Measurements from ENCODE around the gene NDUFS2. TPM values are rescaled to one million over a fixed set of nuclear protein-coding genes. Genes with fewer than 3 reads are reported as not detected.

Gene NDUFS2
- total RNA-seq, 1 experiment from 2014 or later, result 175 TPM

DNA sequence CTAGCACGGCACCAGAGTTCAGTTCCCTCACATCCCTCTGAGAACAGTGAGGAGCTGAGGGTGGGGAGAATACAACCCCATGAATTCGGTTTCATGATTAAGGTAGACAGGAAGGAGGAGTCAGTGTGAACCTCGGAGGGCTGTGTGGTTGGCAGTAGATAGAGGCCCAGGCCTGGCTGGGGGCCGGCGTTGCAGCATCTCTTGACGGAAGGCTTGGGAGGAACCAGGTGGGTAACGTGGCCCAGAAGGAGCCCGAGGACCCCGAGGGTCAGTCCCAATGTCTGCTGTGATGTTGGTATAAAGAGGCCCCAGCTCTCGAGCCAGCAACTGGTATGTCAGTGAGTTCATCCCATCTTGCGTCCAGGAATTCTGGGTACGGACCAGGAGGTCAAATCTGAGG is 30.5 kb upstream of the NDUFS2 start:
- no peak for DNase-seq (ENCODE audit: extremely low read depth, low read depth)

- DNase-seq (ENCODE audit: extremely low read depth, low read depth), result no peak
Observed at GRCh38 chr1:161172349-161172748, 29.8 kb upstream of the NDUFS2 start.

DNA sequence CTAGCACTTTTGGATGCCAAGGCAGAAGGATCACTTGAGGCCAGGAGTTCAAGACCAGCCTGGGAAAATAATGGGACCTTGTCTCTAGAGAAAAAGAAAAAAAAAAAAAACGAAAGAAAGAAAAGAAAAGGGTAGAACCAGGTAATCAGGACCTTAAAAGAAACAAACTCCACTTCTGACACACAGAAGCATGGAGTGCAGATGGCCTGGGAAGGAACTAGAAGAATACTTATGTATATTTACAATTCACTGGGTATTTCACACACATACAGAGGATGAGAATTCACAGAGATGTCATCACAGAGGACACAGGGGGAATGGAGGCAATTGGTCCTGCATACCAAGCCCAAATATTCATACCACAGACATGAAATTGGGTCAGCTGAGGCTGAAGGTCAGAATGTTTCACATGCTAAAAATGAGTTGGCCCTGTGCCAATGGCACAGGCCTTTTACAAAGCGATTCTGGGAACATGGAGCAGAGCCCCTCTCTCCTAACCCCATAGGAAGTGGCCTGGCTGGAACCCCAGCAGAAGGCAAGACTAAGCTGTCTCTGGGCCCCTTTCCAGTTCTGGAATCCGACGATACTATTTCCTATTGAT is 29.3 kb upstream of the NDUFS2 start:
- DNase-seq (ENCODE audit: extremely low read depth, low read depth), result no peak

GRCh38 chr1:161173711-161174110 is 28.5 kb upstream of the NDUFS2 start:
- no peak for DNase-seq (ENCODE audit: extremely low read depth, low read depth)

DNA sequence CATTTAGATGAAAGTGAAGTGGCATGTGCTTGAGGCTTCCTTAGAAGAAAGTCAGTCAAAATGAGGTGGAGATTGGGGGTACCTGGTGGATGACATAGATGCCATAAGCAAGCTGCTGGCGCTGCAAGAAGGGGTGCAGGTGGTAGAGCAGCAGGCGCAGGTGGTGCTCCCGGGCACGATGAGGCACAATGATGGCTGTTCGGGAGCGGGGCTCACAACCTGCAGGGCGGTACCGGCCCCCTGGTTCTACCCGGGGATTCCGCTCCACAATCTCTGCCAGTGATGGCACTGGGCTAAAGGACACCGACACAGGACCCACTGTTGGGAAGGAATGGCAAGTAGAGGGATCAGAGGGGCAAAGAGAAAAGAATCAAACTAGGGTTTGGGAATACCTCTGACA is 27.3 kb upstream of the NDUFS2 start:
- no peak for DNase-seq (ENCODE audit: extremely low read depth, low read depth)

GRCh38 chr1:161175771-161176453 is 26.3 kb upstream of the NDUFS2 start:
- DNase-seq (ENCODE audit: extremely low read depth, low read depth), result no peak

DNA sequence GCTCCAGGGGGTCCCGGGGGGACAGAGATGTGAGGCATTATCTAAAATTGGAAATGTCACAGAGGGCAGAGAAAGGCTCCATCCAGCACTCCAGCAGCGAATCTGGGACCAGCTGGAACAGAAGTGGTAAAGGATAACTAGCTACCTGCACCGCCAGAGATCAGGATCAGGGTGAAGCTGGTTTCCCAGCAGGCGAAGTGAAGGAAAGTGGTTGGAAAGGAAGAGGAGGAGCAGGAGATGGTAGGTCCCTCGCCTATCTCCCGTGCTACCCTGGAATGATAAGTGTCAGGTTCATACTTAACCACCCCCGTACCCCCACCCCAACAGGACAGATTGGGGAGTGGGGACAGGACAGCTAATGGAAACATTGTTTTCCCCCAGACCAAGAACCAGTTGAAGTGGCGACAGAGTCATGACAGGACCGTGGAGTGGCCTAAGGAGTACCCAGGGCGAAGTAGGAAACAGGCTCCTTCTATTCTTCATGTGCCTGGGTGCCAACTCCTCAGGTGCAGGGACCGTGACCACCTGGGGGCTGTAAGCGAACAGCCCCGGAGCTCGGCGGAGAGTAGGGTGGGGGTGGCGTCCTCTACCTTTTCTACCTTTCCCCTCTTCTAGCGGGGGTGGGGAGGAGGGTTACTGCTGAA is 25.6 kb upstream of the NDUFS2 start:
- no peak for DNase-seq (ENCODE audit: extremely low read depth, low read depth)

DNA sequence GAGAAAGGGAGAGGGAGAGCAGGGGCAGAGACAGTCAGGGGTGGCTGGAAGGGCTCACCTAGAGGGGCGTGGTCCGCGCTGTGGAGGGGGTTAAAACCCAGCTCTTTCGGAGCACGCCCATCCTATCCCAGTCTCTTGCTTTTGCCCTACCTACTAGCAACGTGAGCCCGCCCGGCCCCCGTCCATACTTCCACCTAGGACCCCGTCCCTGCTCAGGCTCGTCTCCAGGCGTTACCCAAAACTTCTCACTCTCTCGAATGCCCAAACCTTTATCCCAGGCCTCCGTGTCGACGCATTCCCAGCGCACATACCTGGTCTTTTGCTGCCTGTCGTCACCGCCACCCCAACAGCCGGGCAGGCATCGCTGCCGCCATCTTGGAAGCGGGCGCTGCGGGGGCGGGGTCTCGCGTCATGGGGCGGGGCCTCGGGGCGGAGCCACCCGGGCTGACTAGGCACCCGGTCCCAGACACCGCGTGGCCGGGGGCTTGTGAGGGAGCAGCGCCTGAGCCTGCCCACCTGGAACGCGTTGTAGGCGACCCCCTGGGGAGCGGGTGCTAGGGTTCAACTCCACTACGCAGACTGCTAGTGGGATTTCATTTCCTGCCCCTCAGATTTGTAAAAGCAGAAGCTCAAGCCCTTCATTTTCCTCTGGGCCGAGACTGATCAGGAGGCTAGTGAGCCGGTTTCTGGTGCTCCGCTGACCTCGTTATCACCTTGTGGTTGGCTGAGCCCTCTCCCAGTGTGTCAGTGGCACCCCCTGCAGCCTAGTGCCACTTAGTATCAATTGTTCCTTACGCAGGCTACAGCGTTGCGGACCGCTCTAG is 24.8 kb upstream of the NDUFS2 start, which contains the start of gene B4GALT3:
Gene B4GALT3, minus strand, starts transcription at position 396 of the 824 bp plus-strand sequence. CDS start 1,447 bp downstream, outside the sequence.
- DNase-seq (ENCODE audit: extremely low read depth, low read depth), result peak; percentile 80

DNA sequence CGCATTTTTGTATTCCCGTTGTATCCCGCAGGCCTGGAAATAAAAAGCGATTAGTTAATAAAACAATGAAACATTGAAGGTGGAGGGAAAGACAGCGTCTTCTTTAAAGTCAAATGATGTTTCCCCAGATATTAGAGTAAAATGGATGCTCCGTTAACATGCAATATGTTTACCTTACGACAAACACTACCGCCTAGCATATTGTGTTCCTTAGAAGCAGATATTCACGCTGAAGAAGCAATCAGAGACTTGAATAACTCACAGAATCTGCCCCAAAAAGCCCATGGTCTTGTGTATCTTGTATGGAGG is 24.3 kb upstream of the NDUFS2 start:
- DNase-seq (ENCODE audit: extremely low read depth, low read depth), result no peak

DNA sequence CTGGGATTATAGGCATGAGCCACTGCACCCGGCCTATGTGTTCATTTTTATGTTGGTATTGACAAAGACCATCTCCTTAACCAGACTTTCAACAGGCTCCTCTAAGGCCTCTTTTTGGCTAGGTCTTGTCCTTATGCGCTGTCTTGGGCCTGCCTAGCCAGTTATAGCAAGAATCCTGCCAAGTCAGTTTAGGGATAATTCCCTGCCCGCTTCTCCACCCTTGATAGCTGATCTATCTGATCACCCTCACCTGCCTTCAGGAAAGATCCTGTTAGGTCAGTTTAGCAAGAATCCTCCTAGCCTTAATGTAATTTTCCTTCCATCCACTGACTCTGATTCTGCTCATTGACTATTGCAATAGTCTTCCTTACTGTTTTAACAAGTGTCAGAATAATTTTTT is 22.5 kb upstream of the NDUFS2 start:
- no peak for DNase-seq (ENCODE audit: extremely low read depth, low read depth)

GRCh38 chr1:161180639-161181038 is 21.5 kb upstream of the NDUFS2 start:
- no peak for DNase-seq (ENCODE audit: extremely low read depth, low read depth)

GRCh38 chr1:161182214-161182613 is 20.0 kb upstream of the NDUFS2 start:
- no peak for DNase-seq (ENCODE audit: extremely low read depth, low read depth)

- DNase-seq (ENCODE audit: extremely low read depth, low read depth), result no peak
Observed at GRCh38 chr1:161185282-161185682, 16.9 kb upstream of the NDUFS2 start.

DNA sequence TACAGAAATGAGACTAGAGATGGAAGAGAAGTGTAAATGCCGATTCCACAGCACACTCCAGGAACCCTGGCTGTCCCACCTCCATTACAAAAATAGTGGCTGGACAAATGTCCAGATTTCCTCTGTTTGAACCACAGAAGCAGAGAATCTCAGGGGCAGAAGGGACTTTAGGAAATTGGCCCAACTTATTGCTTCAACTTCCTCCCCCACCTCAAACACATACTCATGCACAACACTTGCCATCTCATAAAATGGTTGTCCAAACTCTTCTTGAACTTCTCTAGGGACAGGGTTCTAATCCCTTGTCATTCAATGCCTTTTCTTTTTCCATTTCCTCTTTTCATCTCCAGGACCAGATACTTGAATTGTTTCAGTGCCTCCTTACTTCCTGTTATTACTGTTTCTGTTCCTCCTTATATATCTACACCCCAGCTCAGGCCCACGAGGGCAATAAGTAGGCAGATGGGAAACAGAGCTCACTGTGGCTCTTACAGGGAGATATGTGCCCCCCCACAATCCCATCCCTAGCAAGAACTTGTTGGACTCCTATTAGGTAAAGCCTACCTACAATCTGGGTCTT is 16.3 kb upstream of the NDUFS2 start:
- no peak for DNase-seq (ENCODE audit: extremely low read depth, low read depth)

- no peak for DNase-seq (ENCODE audit: extremely low read depth, low read depth)
Observed at GRCh38 chr1:161187311-161187710, 14.9 kb upstream of the NDUFS2 start.

DNA sequence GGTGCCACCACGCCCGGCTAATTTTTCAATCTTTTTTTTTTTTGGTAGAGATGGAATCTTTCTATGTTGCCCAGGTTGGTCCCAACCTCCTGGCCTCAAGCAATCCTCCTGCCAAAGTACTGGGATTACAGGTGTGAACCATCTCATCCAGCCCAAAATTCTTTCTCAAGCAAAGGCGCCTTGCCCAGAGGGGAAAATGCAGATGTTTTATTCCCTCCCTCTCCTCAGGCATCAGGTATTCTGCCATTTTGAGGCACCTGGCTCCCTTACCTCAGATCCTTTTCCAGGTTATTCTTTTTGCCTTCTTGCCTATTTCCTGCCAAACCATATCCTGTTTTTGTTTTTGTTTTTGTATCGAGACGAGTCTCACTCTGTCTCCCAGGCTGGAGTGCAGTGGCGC is 13.8 kb upstream of the NDUFS2 start:
- no peak for DNase-seq (ENCODE audit: extremely low read depth, low read depth)

DNA sequence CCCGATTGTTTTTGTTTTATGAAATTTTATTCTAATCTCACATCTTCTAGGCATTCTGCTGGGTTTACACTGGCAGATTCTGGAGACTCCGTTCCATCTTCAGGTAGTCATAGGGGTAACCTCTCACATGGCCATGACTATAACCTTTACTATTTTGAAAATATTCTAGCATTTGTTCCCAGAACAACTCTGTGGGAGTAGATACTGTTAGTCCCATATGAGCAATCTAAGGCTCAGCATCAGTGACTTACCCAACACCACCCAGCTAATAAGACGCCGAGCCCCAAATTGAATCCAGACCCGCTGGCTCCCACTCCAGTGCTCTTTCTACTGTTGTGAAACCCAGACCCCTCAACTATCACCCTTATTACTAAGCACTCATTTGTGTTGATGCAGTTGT is 13.1 kb upstream of the NDUFS2 start:
- no peak for DNase-seq (ENCODE audit: extremely low read depth, low read depth)

DNA sequence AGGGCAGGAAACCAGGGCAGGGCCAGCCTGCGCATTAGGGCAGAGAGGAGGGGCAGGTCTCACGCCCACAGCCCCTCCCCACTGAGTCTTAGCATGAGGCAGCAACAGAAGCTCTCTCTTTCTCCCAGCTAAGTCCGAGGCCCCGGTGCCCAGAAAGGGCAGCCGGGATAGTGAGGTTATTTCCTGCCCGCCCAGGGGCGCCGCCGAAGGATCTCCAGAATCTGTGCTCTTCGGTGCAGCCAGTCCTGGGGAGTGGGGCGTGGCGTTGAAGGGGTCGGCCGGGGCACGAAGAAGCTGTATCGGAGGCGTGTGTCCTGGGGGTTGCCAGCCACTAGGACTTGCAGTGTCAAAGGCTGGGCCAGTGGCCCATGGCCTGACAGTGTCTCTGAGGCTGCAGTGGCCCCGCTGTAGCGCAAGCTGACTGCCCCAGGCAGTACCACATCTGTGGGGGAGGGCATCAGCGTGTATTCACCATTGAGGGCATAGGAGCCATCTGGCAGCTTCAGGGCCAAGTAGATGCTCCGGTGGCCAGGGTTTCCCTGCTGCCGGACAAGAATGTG is 11.1 kb upstream of the NDUFS2 start:
- no peak for DNase-seq (ENCODE audit: extremely low read depth, low read depth)

- DNase-seq (ENCODE audit: extremely low read depth, low read depth), result no peak
Observed at GRCh38 chr1:161191971-161192370, 10.2 kb upstream of the NDUFS2 start.
